ENCODE measurements around the gene AGMO.

AGMO gene

GRCh38 chr7:15489383-15489782 is 72.4 kb downstream of the AGMO start:
- Histone ChIP-seq H3K27me3 (replicated peaks; ENCODE audit: insufficient read depth, low read length) (no peaks in the 10 kb centered on the region), H3K9ac (ENCODE audit: low read length) (no peak overlapping the region), H3K27ac (ENCODE audit: low read length) (no peak overlapping the region), H3F3A (ENCODE audit: insufficient read depth, low read length) (no peaks in the 10 kb centered on the region), H3K79me2 (ENCODE audit: low read length) (no peaks in the 10 kb centered on the region), H3K9me3 (replicated peaks; ENCODE audit: insufficient read depth, low read length) (no peaks in the 10 kb centered on the region), H4K20me1 (ENCODE audit: insufficient read depth, low read length) (no peaks in the 10 kb centered on the region), H3K36me3 (replicated peaks; ENCODE audit: insufficient read depth, low read length) (no peaks in the 10 kb centered on the region), H3K9me2 (replicated peaks; ENCODE audit: insufficient read depth, low read length) (no peaks in the 10 kb centered on the region), H3K4me3 (ENCODE audit: low read length) (no peak overlapping the region), H3K4me2 (ENCODE audit: low read depth, low read length) (no peak overlapping the region), H3K4me1 (ENCODE audit: low read length) (no peaks in the 10 kb centered on the region), H2AFZ (ENCODE audit: low read length) (no peak overlapping the region)
- no peak for DNase-seq
- TF ChIP-seq EZH2phosphoT487 (IDR thresholded peaks at IDR 0.05; ENCODE audit: low read length) (no peak), EZH2 (optimal IDR thresholded peaks at IDR 0.05; ENCODE audit: low read depth, low read length) (no peak), CTCF (IDR thresholded peaks at IDR 0.05; ENCODE audit: low read length) (no peak)

- no peak overlapping the region for H3K4me2 ChIP-seq (ENCODE audit: low read depth, low read length)
- no peaks in the 10 kb centered on the region for H3K9me3 ChIP-seq (replicated peaks; ENCODE audit: insufficient read depth, low read length)
- no peaks in the 10 kb centered on the region for H4K20me1 ChIP-seq (ENCODE audit: insufficient read depth, low read length)
These were observed 73.4 kb downstream of the AGMO start for GRCh38 chr7:15488401-15488800.

GRCh38 chr7:15487896-15488295 is 73.9 kb downstream of the AGMO start:
- H4K20me1 ChIP-seq (ENCODE audit: insufficient read depth, low read length), result no peaks in the 10 kb centered on the region
- no peaks in the 10 kb centered on the region for H3K9me3 ChIP-seq (replicated peaks; ENCODE audit: insufficient read depth, low read length)
- no peaks in the 10 kb centered on the region for H3K4me1 ChIP-seq (ENCODE audit: low read length)
- no peaks in the 10 kb centered on the region for H3F3A ChIP-seq (ENCODE audit: insufficient read depth, low read length)
- H3K79me2 ChIP-seq (ENCODE audit: low read length), result no peaks in the 10 kb centered on the region
- no peaks in the 10 kb centered on the region for H3K27me3 ChIP-seq (replicated peaks; ENCODE audit: insufficient read depth, low read length)
- no peaks in the 10 kb centered on the region for H3K36me3 ChIP-seq (replicated peaks; ENCODE audit: insufficient read depth, low read length)
- no peak overlapping the region for H3K9ac ChIP-seq (ENCODE audit: low read length)
- no peaks in the 10 kb centered on the region for H3K9me2 ChIP-seq (replicated peaks; ENCODE audit: insufficient read depth, low read length)
- no peak overlapping the region for H3K4me3 ChIP-seq (ENCODE audit: low read length)
- DNase-seq, result no peak
- no peak overlapping the region for H3K27ac ChIP-seq (ENCODE audit: low read length)
- no peak overlapping the region for H2AFZ ChIP-seq (ENCODE audit: low read length)
- TF ChIP-seq CTCF (IDR thresholded peaks at IDR 0.05; ENCODE audit: low read length) (no peak), EZH2phosphoT487 (IDR thresholded peaks at IDR 0.05; ENCODE audit: low read length) (no peak), EZH2 (optimal IDR thresholded peaks at IDR 0.05; ENCODE audit: low read depth, low read length) (no peak)
- H3K4me2 ChIP-seq (ENCODE audit: low read depth, low read length), result no peak overlapping the region

More at GRCh38 chr7:15488401-15488800, 73.4 kb downstream of the AGMO start:
- no peak for TF ChIP-seq EZH2 (optimal IDR thresholded peaks at IDR 0.05; ENCODE audit: low read depth, low read length)
- no peak for TF ChIP-seq EZH2phosphoT487 (IDR thresholded peaks at IDR 0.05; ENCODE audit: low read length)
- no peak for TF ChIP-seq CTCF (IDR thresholded peaks at IDR 0.05; ENCODE audit: low read length)
- no peaks in the 10 kb centered on the region for H3K9me2 ChIP-seq (replicated peaks; ENCODE audit: insufficient read depth, low read length)
- no peak overlapping the region for H2AFZ ChIP-seq (ENCODE audit: low read length)
- no peak for DNase-seq
- H3K36me3 ChIP-seq (replicated peaks; ENCODE audit: insufficient read depth, low read length), result no peaks in the 10 kb centered on the region
- H3K27me3 ChIP-seq (replicated peaks; ENCODE audit: insufficient read depth, low read length), result no peaks in the 10 kb centered on the region
- H3F3A ChIP-seq (ENCODE audit: insufficient read depth, low read length), result no peaks in the 10 kb centered on the region
- H3K9ac ChIP-seq (ENCODE audit: low read length), result no peak overlapping the region
- H3K27ac ChIP-seq (ENCODE audit: low read length), result no peak overlapping the region
- no peaks in the 10 kb centered on the region for H3K4me1 ChIP-seq (ENCODE audit: low read length)
- no peaks in the 10 kb centered on the region for H3K79me2 ChIP-seq (ENCODE audit: low read length)
- no peak overlapping the region for H3K4me3 ChIP-seq (ENCODE audit: low read length)
